Spleen (tissue), 7 donors: Measurements from ENCODE around the gene LPGAT1.

ENCODE experiments used
- POLR2AphosphoS5 ChIP-seq, 3 donors: sonication (generic); formaldehyde crosslinking; IDR thresholded peaks; one replicate each; pipeline ENCODE4 v1.5.1; 2017; ENCODE audit warnings: antibody characterized with exemption in 3 of 3
- TF ChIP-seq, protein P1 (sequence below), 11 experiments: fragments of 200-600 bp in 7 of 11; fragments of 450-650 bp in 4 of 11; sonication (generic) in 4 of 11; IDR thresholded peaks in 8 of 11; conservative IDR thresholded peaks in 3 of 11; 1 replicate in 7 of 11; 2 replicates in 4 of 11; pipeline versions ENCODE4 v1.4.0 to v1.8.0; 2016 to 2021; ENCODE audit warnings: antibody characterized with exemption in 11 of 11, inconsistent platforms in 4 of 11, mild to moderate bottlenecking in 1 of 11
- donor health status: DM: no; HTN: no; CAD: no; lungs with moderate emphysema.
- donor health status: DM: no; HTN: no; CAD: no.
- donor health status: DM: no; HTN: no; CAD: no.

DNA sequence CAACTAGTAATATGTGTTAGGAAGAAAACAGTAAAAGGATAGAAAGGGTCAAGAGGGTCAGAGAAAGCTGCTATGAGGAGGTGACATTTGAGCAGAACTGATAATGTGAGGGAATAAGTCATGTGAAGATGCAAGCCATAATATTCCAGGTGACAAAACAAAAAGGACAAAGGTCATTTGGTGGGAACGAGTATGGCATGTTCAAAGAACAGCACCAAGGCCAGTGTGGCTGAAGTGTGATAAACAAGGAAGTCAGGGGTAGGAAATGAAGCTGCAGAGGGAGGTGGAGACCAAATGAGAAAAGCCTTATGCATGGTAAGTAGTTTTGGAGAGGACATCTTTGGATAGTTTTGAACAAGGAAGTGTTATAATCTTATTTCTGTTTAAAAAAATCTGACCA lies 46.7 kb downstream of the LPGAT1 start:
- TF ChIP-seq POLR2AphosphoS5 (IDR thresholded peaks at IDR 0.05): no peak
- TF ChIP-seq, protein P1, sequence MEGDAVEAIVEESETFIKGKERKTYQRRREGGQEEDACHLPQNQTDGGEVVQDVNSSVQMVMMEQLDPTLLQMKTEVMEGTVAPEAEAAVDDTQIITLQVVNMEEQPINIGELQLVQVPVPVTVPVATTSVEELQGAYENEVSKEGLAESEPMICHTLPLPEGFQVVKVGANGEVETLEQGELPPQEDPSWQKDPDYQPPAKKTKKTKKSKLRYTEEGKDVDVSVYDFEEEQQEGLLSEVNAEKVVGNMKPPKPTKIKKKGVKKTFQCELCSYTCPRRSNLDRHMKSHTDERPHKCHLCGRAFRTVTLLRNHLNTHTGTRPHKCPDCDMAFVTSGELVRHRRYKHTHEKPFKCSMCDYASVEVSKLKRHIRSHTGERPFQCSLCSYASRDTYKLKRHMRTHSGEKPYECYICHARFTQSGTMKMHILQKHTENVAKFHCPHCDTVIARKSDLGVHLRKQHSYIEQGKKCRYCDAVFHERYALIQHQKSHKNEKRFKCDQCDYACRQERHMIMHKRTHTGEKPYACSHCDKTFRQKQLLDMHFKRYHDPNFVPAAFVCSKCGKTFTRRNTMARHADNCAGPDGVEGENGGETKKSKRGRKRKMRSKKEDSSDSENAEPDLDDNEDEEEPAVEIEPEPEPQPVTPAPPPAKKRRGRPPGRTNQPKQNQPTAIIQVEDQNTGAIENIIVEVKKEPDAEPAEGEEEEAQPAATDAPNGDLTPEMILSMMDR (IDR thresholded peaks at IDR 0.05 in 8 of 11, conservative IDR thresholded peaks at IDR 0.05 in 3 of 11): no peak
